ENCODE data around the gene PABPN1L.

DNA sequence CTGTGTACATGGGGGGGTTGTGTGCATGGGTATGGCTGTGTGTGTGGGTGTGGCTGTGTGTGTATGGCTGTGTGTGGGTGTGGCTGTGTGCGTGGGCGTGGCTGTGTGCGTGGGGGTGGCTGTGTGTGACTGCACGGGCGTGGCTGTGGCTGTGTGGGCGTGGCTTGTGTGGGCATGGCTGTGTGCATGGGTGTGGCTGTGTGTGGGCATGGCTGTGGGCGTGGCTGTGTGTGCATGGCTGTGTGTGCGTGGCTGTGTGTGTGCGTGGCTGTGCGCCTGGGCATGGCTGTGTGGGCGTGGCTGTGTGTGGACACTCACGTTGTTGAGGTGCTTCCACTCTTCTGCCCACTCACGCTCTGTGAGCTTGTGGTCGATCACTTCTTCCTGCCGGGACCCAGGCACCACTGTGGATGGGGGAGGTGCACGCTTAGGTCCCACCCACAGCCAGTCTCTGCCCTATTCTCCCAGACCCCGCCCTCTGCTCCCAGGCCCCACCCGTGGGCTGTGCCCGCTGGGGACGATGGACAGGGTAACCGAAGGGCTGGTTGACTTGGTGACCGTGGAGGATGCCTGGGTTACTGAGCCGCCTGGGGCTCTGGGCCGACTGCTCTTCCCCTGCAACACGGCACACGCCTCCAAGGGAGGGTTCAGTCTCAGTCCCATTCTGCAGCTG, 16.0 kb upstream of the PABPN1L start:
- TF ChIP-seq POLR2A (IDR thresholded peaks at IDR 0.05) (no peak), EP300 (IDR thresholded peaks at IDR 0.05) (no peak)
- TF ChIP-seq, protein P1, sequence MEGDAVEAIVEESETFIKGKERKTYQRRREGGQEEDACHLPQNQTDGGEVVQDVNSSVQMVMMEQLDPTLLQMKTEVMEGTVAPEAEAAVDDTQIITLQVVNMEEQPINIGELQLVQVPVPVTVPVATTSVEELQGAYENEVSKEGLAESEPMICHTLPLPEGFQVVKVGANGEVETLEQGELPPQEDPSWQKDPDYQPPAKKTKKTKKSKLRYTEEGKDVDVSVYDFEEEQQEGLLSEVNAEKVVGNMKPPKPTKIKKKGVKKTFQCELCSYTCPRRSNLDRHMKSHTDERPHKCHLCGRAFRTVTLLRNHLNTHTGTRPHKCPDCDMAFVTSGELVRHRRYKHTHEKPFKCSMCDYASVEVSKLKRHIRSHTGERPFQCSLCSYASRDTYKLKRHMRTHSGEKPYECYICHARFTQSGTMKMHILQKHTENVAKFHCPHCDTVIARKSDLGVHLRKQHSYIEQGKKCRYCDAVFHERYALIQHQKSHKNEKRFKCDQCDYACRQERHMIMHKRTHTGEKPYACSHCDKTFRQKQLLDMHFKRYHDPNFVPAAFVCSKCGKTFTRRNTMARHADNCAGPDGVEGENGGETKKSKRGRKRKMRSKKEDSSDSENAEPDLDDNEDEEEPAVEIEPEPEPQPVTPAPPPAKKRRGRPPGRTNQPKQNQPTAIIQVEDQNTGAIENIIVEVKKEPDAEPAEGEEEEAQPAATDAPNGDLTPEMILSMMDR (IDR thresholded peaks at IDR 0.05), result no peak

All from ovary (tissue), 3 donors.